HepG2 (cell line): ENCODE data around the gene NUP88. TPM values are rescaled to one million over a fixed set of nuclear protein-coding genes. Genes with fewer than 3 reads are reported as not detected.

ENCODE experiments used
- RAD21 ChIP-seq: fragments of 450-650 bp; formaldehyde crosslinking; IDR thresholded peaks from 2 replicates; pipeline ENCODE4 v1.5.0; 2020; ENCODE audit warnings: mild to moderate bottlenecking
- SRY ChIP-seq: sonication (generic); formaldehyde crosslinking; IDR thresholded peaks from 2 replicates; pipeline ENCODE4 v1.8.0; 2022; ENCODE audit warnings: mild to moderate bottlenecking, missing genetic modification reagents
- TEAD3 ChIP-seq: optimal IDR thresholded peaks from 2 replicates; pipeline ENCODE3; 2016; ENCODE audit warnings: borderline replicate concordance
- U2AF1 ChIP-seq: fragments of 200-400 bp; formaldehyde crosslinking; optimal IDR thresholded peaks from 2 replicates; pipeline ENCODE3; 2017; ENCODE audit warnings: mild to moderate bottlenecking, low read depth, low read length
- ZNF256 ChIP-seq: sonication (generic); formaldehyde crosslinking; conservative IDR thresholded peaks from 2 replicates; pipeline ENCODE4 v1.4.0; 2020; ENCODE audit warnings: missing genetic modification reagents
- ZSCAN20 ChIP-seq: sonication (generic); formaldehyde crosslinking; IDR thresholded peaks from 2 replicates; pipeline ENCODE4 v1.4.0; 2020; ENCODE audit warnings: missing genetic modification reagents, mild to moderate bottlenecking, borderline replicate concordance
- polyA plus RNA-seq, 8 experiments: library from polyadenylated mRNA; depleted of rRNA in 3 of 8; stranded (reverse) in 7 of 8; unstranded in 1 of 8; fragments of >200 nt; fragmentation: Illumina TruSeq in 4 of 8; extraction: Trizol in 4 of 8; gene quantifications; 2 replicates each; pipeline versions ENCODE4 v1.2.1 to v1.2.3, GENCODE V29; 2011 to 2016; ENCODE audit warnings: low read depth in 4 of 8, missing spikeins in 1 of 8, mixed read lengths in 1 of 8; ENCODE audit not compliant: insufficient read depth in 1 of 8
- total RNA-seq, 5 experiments: library from RNA; depleted of rRNA; stranded (reverse); fragments of >200 nt; fragmentation: Illumina TruSeq; extraction: Trizol; gene quantifications; 2 replicates each; pipeline ENCODE4 v1.2.3, GENCODE V29; 2016; ENCODE audit warnings: low read depth in 1 of 5
- TF ChIP-seq, protein P1 (sequence below): sonication (generic); formaldehyde crosslinking; IDR thresholded peaks from 2 replicates; pipeline ENCODE4 v1.4.0; 2020; ENCODE audit warnings: missing genetic modification reagents, borderline replicate concordance
- TF ChIP-seq, protein P2 (sequence below): sonication (generic); formaldehyde crosslinking; IDR thresholded peaks from 2 replicates; pipeline ENCODE4 v1.5.0; 2020; ENCODE audit warnings: mild to moderate bottlenecking, missing genetic modification reagents, borderline replicate concordance
- TF ChIP-seq, protein P3 (sequence below): sonication (generic); formaldehyde crosslinking; IDR thresholded peaks from 2 replicates; pipeline ENCODE4 v1.9.0; 2021; ENCODE audit warnings: missing genetic modification reagents, borderline replicate concordance
- TF ChIP-seq, protein P4 (sequence below): sonication (generic); formaldehyde crosslinking; IDR thresholded peaks from 2 replicates; pipeline ENCODE4 v1.8.0; 2022; ENCODE audit warnings: missing genetic modification reagents, mild to moderate bottlenecking, borderline replicate concordance
- TF ChIP-seq, protein P5 (sequence below): IDR thresholded peaks from 2 replicates; pipeline ENCODE4 v1.6.1; 2016; ENCODE audit warnings: low read depth

The NUP88 gene
- total and polyA plus RNA-seq, 2 of the 13 experiments (the other 11 are each of a cell fraction or from before 2014, with no cell fraction given) = 48.2 to 130 TPM

DNA sequence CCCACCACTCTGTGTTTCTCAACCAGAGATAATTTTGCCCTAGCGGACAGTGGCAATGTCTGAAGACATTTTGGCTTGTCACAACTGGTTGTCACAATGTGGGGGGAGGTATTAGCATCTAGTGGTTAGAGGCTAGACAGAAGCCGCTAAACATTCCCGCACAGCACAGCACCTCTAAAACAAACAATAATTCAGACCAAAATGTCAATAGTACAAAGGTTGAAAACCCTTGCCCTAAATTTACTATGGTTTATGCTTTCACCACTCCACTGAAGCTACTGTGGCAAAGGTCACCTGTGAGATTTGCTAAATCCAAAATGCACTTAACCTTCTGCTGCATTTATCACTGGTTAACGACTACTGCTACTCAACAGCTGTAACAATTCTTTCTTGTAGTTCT lies 14.1 kb downstream of the NUP88 start (continued):
- TF ChIP-seq, protein P1, sequence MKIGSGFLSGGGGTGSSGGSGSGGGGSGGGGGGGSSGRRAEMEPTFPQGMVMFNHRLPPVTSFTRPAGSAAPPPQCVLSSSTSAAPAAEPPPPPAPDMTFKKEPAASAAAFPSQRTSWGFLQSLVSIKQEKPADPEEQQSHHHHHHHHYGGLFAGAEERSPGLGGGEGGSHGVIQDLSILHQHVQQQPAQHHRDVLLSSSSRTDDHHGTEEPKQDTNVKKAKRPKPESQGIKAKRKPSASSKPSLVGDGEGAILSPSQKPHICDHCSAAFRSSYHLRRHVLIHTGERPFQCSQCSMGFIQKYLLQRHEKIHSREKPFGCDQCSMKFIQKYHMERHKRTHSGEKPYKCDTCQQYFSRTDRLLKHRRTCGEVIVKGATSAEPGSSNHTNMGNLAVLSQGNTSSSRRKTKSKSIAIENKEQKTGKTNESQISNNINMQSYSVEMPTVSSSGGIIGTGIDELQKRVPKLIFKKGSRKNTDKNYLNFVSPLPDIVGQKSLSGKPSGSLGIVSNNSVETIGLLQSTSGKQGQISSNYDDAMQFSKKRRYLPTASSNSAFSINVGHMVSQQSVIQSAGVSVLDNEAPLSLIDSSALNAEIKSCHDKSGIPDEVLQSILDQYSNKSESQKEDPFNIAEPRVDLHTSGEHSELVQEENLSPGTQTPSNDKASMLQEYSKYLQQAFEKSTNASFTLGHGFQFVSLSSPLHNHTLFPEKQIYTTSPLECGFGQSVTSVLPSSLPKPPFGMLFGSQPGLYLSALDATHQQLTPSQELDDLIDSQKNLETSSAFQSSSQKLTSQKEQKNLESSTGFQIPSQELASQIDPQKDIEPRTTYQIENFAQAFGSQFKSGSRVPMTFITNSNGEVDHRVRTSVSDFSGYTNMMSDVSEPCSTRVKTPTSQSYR (CRISPR knock-in tag) = peak; percentile 85
- TF ChIP-seq, protein P2, sequence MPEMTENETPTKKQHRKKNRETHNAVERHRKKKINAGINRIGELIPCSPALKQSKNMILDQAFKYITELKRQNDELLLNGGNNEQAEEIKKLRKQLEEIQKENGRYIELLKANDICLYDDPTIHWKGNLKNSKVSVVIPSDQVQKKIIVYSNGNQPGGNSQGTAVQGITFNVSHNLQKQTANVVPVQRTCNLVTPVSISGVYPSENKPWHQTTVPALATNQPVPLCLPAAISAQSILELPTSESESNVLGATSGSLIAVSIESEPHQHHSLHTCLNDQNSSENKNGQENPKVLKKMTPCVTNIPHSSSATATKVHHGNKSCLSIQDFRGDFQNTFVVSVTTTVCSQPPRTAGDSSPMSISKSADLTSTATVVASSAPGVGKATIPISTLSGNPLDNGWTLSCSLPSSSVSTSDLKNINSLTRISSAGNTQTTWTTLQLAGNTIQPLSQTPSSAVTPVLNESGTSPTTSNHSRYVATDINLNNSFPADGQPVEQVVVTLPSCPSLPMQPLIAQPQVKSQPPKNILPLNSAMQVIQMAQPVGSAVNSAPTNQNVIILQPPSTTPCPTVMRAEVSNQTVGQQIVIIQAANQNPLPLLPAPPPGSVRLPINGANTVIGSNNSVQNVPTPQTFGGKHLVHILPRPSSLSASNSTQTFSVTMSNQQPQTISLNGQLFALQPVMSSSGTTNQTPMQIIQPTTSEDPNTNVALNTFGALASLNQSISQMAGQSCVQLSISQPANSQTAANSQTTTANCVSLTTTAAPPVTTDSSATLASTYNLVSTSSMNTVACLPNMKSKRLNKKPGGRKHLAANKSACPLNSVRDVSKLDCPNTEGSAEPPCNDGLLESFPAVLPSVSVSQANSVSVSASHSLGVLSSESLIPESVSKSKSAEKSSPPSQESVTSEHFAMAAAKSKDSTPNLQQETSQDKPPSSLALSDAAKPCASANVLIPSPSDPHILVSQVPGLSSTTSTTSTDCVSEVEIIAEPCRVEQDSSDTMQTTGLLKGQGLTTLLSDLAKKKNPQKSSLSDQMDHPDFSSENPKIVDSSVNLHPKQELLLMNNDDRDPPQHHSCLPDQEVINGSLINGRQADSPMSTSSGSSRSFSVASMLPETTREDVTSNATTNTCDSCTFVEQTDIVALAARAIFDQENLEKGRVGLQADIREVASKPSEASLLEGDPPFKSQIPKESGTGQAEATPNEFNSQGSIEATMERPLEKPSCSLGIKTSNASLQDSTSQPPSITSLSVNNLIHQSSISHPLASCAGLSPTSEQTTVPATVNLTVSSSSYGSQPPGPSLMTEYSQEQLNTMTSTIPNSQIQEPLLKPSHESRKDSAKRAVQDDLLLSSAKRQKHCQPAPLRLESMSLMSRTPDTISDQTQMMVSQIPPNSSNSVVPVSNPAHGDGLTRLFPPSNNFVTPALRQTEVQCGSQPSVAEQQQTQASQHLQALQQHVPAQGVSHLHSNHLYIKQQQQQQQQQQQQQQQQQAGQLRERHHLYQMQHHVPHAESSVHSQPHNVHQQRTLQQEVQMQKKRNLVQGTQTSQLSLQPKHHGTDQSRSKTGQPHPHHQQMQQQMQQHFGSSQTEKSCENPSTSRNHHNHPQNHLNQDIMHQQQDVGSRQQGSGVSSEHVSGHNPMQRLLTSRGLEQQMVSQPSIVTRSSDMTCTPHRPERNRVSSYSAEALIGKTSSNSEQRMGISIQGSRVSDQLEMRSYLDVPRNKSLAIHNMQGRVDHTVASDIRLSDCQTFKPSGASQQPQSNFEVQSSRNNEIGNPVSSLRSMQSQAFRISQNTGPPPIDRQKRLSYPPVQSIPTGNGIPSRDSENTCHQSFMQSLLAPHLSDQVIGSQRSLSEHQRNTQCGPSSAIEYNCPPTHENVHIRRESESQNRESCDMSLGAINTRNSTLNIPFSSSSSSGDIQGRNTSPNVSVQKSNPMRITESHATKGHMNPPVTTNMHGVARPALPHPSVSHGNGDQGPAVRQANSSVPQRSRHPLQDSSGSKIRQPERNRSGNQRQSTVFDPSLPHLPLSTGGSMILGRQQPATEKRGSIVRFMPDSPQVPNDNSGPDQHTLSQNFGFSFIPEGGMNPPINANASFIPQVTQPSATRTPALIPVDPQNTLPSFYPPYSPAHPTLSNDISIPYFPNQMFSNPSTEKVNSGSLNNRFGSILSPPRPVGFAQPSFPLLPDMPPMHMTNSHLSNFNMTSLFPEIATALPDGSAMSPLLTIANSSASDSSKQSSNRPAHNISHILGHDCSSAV (CRISPR knock-in tag) = no peak
- TF ChIP-seq, protein P3, sequence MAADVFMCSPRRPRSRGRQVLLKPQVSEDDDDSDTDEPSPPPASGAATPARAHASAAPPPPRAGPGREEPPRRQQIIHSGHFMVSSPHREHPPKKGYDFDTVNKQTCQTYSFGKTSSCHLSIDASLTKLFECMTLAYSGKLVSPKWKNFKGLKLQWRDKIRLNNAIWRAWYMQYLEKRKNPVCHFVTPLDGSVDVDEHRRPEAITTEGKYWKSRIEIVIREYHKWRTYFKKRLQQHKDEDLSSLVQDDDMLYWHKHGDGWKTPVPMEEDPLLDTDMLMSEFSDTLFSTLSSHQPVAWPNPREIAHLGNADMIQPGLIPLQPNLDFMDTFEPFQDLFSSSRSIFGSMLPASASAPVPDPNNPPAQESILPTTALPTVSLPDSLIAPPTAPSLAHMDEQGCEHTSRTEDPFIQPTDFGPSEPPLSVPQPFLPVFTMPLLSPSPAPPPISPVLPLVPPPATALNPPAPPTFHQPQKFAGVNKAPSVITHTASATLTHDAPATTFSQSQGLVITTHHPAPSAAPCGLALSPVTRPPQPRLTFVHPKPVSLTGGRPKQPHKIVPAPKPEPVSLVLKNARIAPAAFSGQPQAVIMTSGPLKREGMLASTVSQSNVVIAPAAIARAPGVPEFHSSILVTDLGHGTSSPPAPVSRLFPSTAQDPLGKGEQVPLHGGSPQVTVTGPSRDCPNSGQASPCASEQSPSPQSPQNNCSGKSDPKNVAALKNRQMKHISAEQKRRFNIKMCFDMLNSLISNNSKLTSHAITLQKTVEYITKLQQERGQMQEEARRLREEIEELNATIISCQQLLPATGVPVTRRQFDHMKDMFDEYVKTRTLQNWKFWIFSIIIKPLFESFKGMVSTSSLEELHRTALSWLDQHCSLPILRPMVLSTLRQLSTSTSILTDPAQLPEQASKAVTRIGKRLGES (CRISPR knock-in tag) = no peak
- TF ChIP-seq TEAD3 (CRISPR knock-in tag) (peak; percentile 80), ZNF256 (CRISPR knock-in tag) (no peak), U2AF1 (no peak), ZSCAN20 (CRISPR knock-in tag) (no peak), SRY (CRISPR knock-in tag) (no peak), RAD21 (CRISPR knock-in tag) (peak; percentile 25; the same call in 1 of the 2 replicates)
- TF ChIP-seq, protein P4, sequence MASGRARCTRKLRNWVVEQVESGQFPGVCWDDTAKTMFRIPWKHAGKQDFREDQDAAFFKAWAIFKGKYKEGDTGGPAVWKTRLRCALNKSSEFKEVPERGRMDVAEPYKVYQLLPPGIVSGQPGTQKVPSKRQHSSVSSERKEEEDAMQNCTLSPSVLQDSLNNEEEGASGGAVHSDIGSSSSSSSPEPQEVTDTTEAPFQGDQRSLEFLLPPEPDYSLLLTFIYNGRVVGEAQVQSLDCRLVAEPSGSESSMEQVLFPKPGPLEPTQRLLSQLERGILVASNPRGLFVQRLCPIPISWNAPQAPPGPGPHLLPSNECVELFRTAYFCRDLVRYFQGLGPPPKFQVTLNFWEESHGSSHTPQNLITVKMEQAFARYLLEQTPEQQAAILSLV (CRISPR knock-in tag) = no peak
- TF ChIP-seq, protein P5, sequence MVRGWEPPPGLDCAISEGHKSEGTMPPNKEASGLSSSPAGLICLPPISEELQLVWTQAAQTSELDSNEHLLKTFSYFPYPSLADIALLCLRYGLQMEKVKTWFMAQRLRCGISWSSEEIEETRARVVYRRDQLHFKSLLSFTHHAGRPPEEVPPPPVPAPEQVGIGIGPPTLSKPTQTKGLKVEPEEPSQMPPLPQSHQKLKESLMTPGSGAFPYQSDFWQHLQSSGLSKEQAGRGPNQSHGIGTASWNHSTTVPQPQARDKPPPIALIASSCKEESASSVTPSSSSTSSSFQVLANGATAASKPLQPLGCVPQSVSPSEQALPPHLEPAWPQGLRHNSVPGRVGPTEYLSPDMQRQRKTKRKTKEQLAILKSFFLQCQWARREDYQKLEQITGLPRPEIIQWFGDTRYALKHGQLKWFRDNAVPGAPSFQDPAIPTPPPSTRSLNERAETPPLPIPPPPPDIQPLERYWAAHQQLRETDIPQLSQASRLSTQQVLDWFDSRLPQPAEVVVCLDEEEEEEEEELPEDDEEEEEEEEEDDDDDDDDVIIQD = peak; percentile 50; the same call in 1 of the 2 replicates
